Osteoblast (primary cell): ENCODE results near the gene CDKN1B. TPM values are rescaled to one million over a fixed set of nuclear protein-coding genes. Genes with fewer than 3 reads are reported as not detected.

Source experiments
- DNase-seq: peaks from one replicate; pipeline ENCODE4 v3.0.0; 2011; ENCODE audit warnings: low spot score, mixed read lengths; ENCODE audit not compliant: insufficient read length; ENCODE audit errors: missing footprints
- H2AFZ ChIP-seq: 2 replicates; pipeline ENCODE4 v1.6.0; 2011; ENCODE audit warnings: mild to moderate bottlenecking, low read length
- H3K27ac ChIP-seq: 2 replicates; pipeline ENCODE4 v1.5.1; 2011; ENCODE audit warnings: mild to moderate bottlenecking, low read depth, low read length, moderate library complexity
- H3K27me3 ChIP-seq: 2 replicates; pipeline ENCODE4 v1.6.0; 2012; ENCODE audit warnings: mild to moderate bottlenecking, control low read depth, inconsistent platforms, low read length, moderate library complexity; ENCODE audit not compliant: insufficient read depth
- H3K36me3 ChIP-seq: 2 replicates; pipeline ENCODE4 v1.5.1; 2011; ENCODE audit warnings: mild to moderate bottlenecking, low read length, control low read depth, moderate library complexity; ENCODE audit not compliant: insufficient read depth
- H3K4me1 ChIP-seq: 2 replicates; pipeline ENCODE4 v1.5.1; 2011; ENCODE audit warnings: mild to moderate bottlenecking, low read length, control low read depth, moderate library complexity; ENCODE audit not compliant: insufficient read depth
- H3K4me2 ChIP-seq: 2 replicates; pipeline ENCODE4 v1.6.0; 2011; ENCODE audit warnings: mild to moderate bottlenecking, low read length; ENCODE audit not compliant: insufficient read depth
- H3K4me3 ChIP-seq: fragments of 200-600 bp; sonication (generic); 3 replicates; pipeline ENCODE4 v1.5.1; 2012; ENCODE audit warnings: mild to moderate bottlenecking, low read length, inconsistent platforms; ENCODE audit not compliant: insufficient read depth
- H3K79me2 ChIP-seq: 2 replicates; pipeline ENCODE4 v1.6.0; 2012; ENCODE audit warnings: mild to moderate bottlenecking, low read length, control low read depth, inconsistent platforms; ENCODE audit not compliant: insufficient read depth
- H3K9me3 ChIP-seq: 2 replicates; pipeline ENCODE4 v1.5.1; 2011; ENCODE audit warnings: low read depth, low read length, control low read depth
- H4K20me1 ChIP-seq: 2 replicates; pipeline ENCODE4 v1.6.0; 2012; ENCODE audit warnings: mild to moderate bottlenecking, low read length, control low read depth; ENCODE audit not compliant: insufficient read depth
- total RNA-seq: library from RNA; depleted of rRNA; stranded (reverse); fragments of >200 nt; gene quantifications from 2 replicates; pipeline ENCODE4 v1.2.3, GENCODE V29; 2012
- TF ChIP-seq, protein P1 (sequence below): IDR thresholded peaks from 2 replicates; pipeline ENCODE4 v1.5.1; 2011; ENCODE audit warnings: mild to moderate bottlenecking, low read depth, low read length, moderate library complexity; ENCODE audit errors: extremely low read depth

The CDKN1B gene
- total RNA-seq, 1 donor = 52.8 TPM

DNA sequence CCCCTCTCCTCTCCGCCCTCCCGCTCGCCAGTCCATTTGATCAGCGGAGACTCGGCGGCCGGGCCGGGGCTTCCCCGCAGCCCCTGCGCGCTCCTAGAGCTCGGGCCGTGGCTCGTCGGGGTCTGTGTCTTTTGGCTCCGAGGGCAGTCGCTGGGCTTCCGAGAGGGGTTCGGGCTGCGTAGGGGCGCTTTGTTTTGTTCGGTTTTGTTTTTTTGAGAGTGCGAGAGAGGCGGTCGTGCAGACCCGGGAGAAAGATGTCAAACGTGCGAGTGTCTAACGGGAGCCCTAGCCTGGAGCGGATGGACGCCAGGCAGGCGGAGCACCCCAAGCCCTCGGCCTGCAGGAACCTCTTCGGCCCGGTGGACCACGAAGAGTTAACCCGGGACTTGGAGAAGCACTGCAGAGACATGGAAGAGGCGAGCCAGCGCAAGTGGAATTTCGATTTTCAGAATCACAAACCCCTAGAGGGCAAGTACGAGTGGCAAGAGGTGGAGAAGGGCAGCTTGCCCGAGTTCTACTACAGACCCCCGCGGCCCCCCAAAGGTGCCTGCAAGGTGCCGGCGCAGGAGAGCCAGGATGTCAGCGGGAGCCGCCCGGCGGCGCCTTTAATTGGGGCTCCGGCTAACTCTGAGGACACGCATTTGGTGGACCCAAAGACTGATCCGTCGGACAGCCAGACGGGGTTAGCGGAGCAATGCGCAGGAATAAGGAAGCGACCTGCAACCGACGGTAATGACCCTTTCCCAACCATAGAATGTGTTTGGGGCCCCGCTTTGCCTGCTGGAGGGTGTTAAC is 615 bp downstream of the CDKN1B start:
- DNase-seq = no peak
- peaks cover 22% of the 10 kb centered on the region for H4K20me1 ChIP-seq
- H3K4me1 ChIP-seq = peaks cover 51% of the 10 kb centered on the region
- peaks cover 52% of the 10 kb centered on the region for H3K79me2 ChIP-seq
- peaks cover 25% of the 10 kb centered on the region for H3K36me3 ChIP-seq
- peak overlapping the region; percentile 97 for H3K27ac ChIP-seq
- no peak overlapping the region for H2AFZ ChIP-seq
- H3K9me3 ChIP-seq = no peaks in the 10 kb centered on the region
- peak overlapping the region; percentile 95 for H3K4me2 ChIP-seq
- TF ChIP-seq, protein P1, sequence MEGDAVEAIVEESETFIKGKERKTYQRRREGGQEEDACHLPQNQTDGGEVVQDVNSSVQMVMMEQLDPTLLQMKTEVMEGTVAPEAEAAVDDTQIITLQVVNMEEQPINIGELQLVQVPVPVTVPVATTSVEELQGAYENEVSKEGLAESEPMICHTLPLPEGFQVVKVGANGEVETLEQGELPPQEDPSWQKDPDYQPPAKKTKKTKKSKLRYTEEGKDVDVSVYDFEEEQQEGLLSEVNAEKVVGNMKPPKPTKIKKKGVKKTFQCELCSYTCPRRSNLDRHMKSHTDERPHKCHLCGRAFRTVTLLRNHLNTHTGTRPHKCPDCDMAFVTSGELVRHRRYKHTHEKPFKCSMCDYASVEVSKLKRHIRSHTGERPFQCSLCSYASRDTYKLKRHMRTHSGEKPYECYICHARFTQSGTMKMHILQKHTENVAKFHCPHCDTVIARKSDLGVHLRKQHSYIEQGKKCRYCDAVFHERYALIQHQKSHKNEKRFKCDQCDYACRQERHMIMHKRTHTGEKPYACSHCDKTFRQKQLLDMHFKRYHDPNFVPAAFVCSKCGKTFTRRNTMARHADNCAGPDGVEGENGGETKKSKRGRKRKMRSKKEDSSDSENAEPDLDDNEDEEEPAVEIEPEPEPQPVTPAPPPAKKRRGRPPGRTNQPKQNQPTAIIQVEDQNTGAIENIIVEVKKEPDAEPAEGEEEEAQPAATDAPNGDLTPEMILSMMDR = no peak
- H3K4me3 ChIP-seq = peak overlapping the region; percentile 81
- H3K27me3 ChIP-seq = no peaks in the 10 kb centered on the region

- TF ChIP-seq, protein P1 = no peak
- Histone ChIP-seq H3K4me3 (peak overlapping the region; percentile 81), H4K20me1 (peaks cover 22% of the 10 kb centered on the region), H3K36me3 (peaks cover 25% of the 10 kb centered on the region), H3K79me2 (peaks cover 52% of the 10 kb centered on the region), H3K27ac (peak overlapping the region; percentile 97), H3K4me2 (peak overlapping the region; percentile 95), H3K4me1 (peaks cover 51% of the 10 kb centered on the region), H2AFZ (no peak overlapping the region), H3K9me3 (no peaks in the 10 kb centered on the region), H3K27me3 (no peaks in the 10 kb centered on the region)
- DNase-seq = peak; percentile 81
Measured at GRCh38 chr12:12718381-12718759, 1.2 kb downstream of the CDKN1B start.

- Histone ChIP-seq H3K4me1 (peaks cover 51% of the 10 kb centered on the region), H3K27me3 (no peaks in the 10 kb centered on the region), H3K79me2 (peaks cover 55% of the 10 kb centered on the region), H4K20me1 (peaks cover 22% of the 10 kb centered on the region), H3K36me3 (peaks cover 25% of the 10 kb centered on the region), H2AFZ (no peak overlapping the region), H3K4me2 (peak overlapping the region; percentile 95), H3K27ac (peak overlapping the region; percentile 97), H3K9me3 (no peaks in the 10 kb centered on the region), H3K4me3 (peak overlapping the region; percentile 81)
- TF ChIP-seq, protein P1 = no peak
- DNase-seq = no peak
Measured at GRCh38 chr12:12718853-12719252, 1.7 kb downstream of the CDKN1B start.

GRCh38 chr12:12719496-12719895 is 2.3 kb downstream of the CDKN1B start:
- DNase-seq = no peak
- Histone ChIP-seq H2AFZ (no peak overlapping the region), H3K79me2 (peaks cover 55% of the 10 kb centered on the region), H3K27me3 (no peaks in the 10 kb centered on the region), H3K4me2 (peak overlapping the region; percentile 95), H3K4me3 (peak overlapping the region; percentile 81), H3K9me3 (no peaks in the 10 kb centered on the region), H4K20me1 (peaks cover 22% of the 10 kb centered on the region), H3K27ac (peak overlapping the region; percentile 97), H3K4me1 (peaks cover 45% of the 10 kb centered on the region), H3K36me3 (peaks cover 25% of the 10 kb centered on the region)
- TF ChIP-seq, protein P1 = no peak
